Astrocyte of the hippocampus (primary cell): ENCODE measurements around the gene HLF.

Source experiments
- DNase-seq: peaks from one replicate; pipeline ENCODE4 v3.0.0; 2011; ENCODE audit warnings: low read depth, low spot score

The HLF gene

GRCh38 chr17:55308613-55309391 is 44.0 kb downstream of the HLF start:
- DNase-seq: no peak

- no peak for DNase-seq
Measured at GRCh38 chr17:55311767-55312375, 47.1 kb downstream of the HLF start.

- no peak for DNase-seq
Measured at GRCh38 chr17:55312852-55313251, 48.1 kb downstream of the HLF start.

GRCh38 chr17:55314061-55314783 is 49.5 kb downstream of the HLF start:
- DNase-seq: no peak

- DNase-seq: no peak
Measured at GRCh38 chr17:55314784-55315491, 50.2 kb downstream of the HLF start.

GRCh38 chr17:55316499-55316898 is 51.7 kb downstream of the HLF start:
- DNase-seq: no peak

GRCh38 chr17:55317284-55317683 is 52.5 kb downstream of the HLF start:
- no peak for DNase-seq

- DNase-seq: no peak
Measured at GRCh38 chr17:55318081-55318480, 53.3 kb downstream of the HLF start.

- DNase-seq: no peak
Measured at GRCh38 chr17:55318715-55319487, 54.1 kb downstream of the HLF start.

- DNase-seq: no peak
Measured at GRCh38 chr17:55319933-55320593, 55.3 kb downstream of the HLF start.

- no peak for DNase-seq
Measured at GRCh38 chr17:55320594-55321426, 56.0 kb downstream of the HLF start.

- DNase-seq: no peak
Measured at GRCh38 chr17:55321427-55322060, 56.8 kb downstream of the HLF start.

GRCh38 chr17:55322453-55322985 is 57.8 kb downstream of the HLF start:
- no peak for DNase-seq

- no peak for DNase-seq
Measured at GRCh38 chr17:55323518-55324295, 58.9 kb downstream of the HLF start.

GRCh38 chr17:55324296-55324978 is 59.7 kb downstream of the HLF start:
- no peak for DNase-seq

GRCh38 chr17:55325406-55325805 is 60.6 kb downstream of the HLF start:
- DNase-seq: no peak

GRCh38 chr17:55326030-55326429 is 61.3 kb downstream of the HLF start:
- DNase-seq: no peak
